ENCODE data around the gene TRIM50.
A peak's percentile ranks its signal among the peaks of the same experiment; 100 is the strongest.
"Not testable (repeated sequence)": the region's sequence is repeated elsewhere in the genome, so short reads cannot be mapped to it uniquely, and the experiment has no call there.

Gene TRIM50

GRCh38 chr7:73312831-73313520, 14.9 kb downstream of the TRIM50 start:
- no peaks in the 10 kb centered on the region for H3K9me3 ChIP-seq (ENCODE audit: insufficient read depth, low read depth, low read length)
- H3K9ac ChIP-seq (ENCODE audit: low read depth, low read length, poor library complexity, severe bottlenecking), result no peak overlapping the region
- H3K36me3 ChIP-seq (ENCODE audit: insufficient read depth, low read length), result no peaks in the 10 kb centered on the region
- H4K20me1 ChIP-seq (ENCODE audit: insufficient read depth, low read length, poor library complexity, severe bottlenecking), result peaks cover 5% of the 10 kb centered on the region
- TF ChIP-seq EZH2phosphoT487 (IDR thresholded peaks at IDR 0.05; ENCODE audit: borderline replicate concordance) (no peak), CTCF (conservative IDR thresholded peaks at IDR 0.05; ENCODE audit: low read length) (no peak)
- H3K4me1 ChIP-seq (ENCODE audit: insufficient read depth, low read length, poor library complexity, severe bottlenecking), result peaks cover 5% of the 10 kb centered on the region
- H3K9me2 ChIP-seq (replicated peaks; ENCODE audit: low read depth, low read length), result no peaks in the 10 kb centered on the region
- H2AFZ ChIP-seq (ENCODE audit: low read length), result no peak overlapping the region
- no peaks in the 10 kb centered on the region for H3K27me3 ChIP-seq (ENCODE audit: insufficient read depth, low read length, poor library complexity, severe bottlenecking)
- no peak overlapping the region for H3K4me3 ChIP-seq (ENCODE audit: low read length, poor library complexity, severe bottlenecking)
- H3F3A ChIP-seq (ENCODE audit: low read depth), result no peaks in the 10 kb centered on the region
- H3K4me2 ChIP-seq (ENCODE audit: low read depth, low read length, poor library complexity, severe bottlenecking), result no peak overlapping the region
- peaks cover 17% of the 10 kb centered on the region for H3K79me2 ChIP-seq (ENCODE audit: insufficient read depth, low read length)

- not testable (repeated sequence) for H3K36me3 ChIP-seq (ENCODE audit: insufficient read depth, low read length); H3K9me3 ChIP-seq (ENCODE audit: insufficient read depth, low read depth, low read length); H3F3A ChIP-seq (ENCODE audit: low read depth); H3K9ac ChIP-seq (ENCODE audit: low read depth, low read length, poor library complexity, severe bottlenecking); H3K27me3 ChIP-seq (ENCODE audit: insufficient read depth, low read length, poor library complexity, severe bottlenecking); H2AFZ ChIP-seq (ENCODE audit: low read length); H3K4me3 ChIP-seq (ENCODE audit: low read length, poor library complexity, severe bottlenecking); H3K4me2 ChIP-seq (ENCODE audit: low read depth, low read length, poor library complexity, severe bottlenecking); H3K9me2 ChIP-seq (replicated peaks; ENCODE audit: low read depth, low read length)
- H3K4me1 ChIP-seq (ENCODE audit: insufficient read depth, low read length, poor library complexity, severe bottlenecking), result peaks cover 17% of the 10 kb centered on the region
- peaks cover 32% of the 10 kb centered on the region for H3K79me2 ChIP-seq (ENCODE audit: insufficient read depth, low read length)
- peaks cover 15% of the 10 kb centered on the region for H4K20me1 ChIP-seq (ENCODE audit: insufficient read depth, low read length, poor library complexity, severe bottlenecking)
Observed at GRCh38 chr7:73311421-73311820, 16.5 kb downstream of the TRIM50 start.

- peaks cover 7% of the 10 kb centered on the region; the same call in 1 of the 2 replicates for H3K36me3 ChIP-seq (ENCODE audit: insufficient read depth, low read length)
- peaks cover 38% of the 10 kb centered on the region for H3K79me2 ChIP-seq (ENCODE audit: insufficient read depth, low read length)
- H3K9me2 ChIP-seq (replicated peaks; ENCODE audit: low read depth, low read length), result no peaks in the 10 kb centered on the region
- H3K9ac ChIP-seq (ENCODE audit: low read depth, low read length, poor library complexity, severe bottlenecking), result peak within 1 kb of the TSS; percentile 88
- H2AFZ ChIP-seq (ENCODE audit: low read length), result peak within 1 kb of the TSS; percentile 76
- H3K4me2 ChIP-seq (ENCODE audit: low read depth, low read length, poor library complexity, severe bottlenecking), result peak within 1 kb of the TSS; percentile 82
- peaks cover 15% of the 10 kb centered on the region for H4K20me1 ChIP-seq (ENCODE audit: insufficient read depth, low read length, poor library complexity, severe bottlenecking)
- H3K4me3 ChIP-seq (ENCODE audit: low read length, poor library complexity, severe bottlenecking), result peak within 1 kb of the TSS; percentile 94
- H3K27me3 ChIP-seq (ENCODE audit: insufficient read depth, low read length, poor library complexity, severe bottlenecking), result no peaks in the 10 kb centered on the region
- H3K4me1 ChIP-seq (ENCODE audit: insufficient read depth, low read length, poor library complexity, severe bottlenecking), result peaks cover 17% of the 10 kb centered on the region
- H3K9me3 ChIP-seq (ENCODE audit: insufficient read depth, low read depth, low read length), result no peaks in the 10 kb centered on the region
- H3F3A ChIP-seq (ENCODE audit: low read depth), result no peaks in the 10 kb centered on the region
- TF ChIP-seq EZH2phosphoT487 (IDR thresholded peaks at IDR 0.05; ENCODE audit: borderline replicate concordance), result no peak
- no peak for TF ChIP-seq CTCF (conservative IDR thresholded peaks at IDR 0.05; ENCODE audit: low read length)
Observed at GRCh38 chr7:73308665-73309214, 19.1 kb downstream of the TRIM50 start, which contains the start of gene NSUN5. Gene NSUN5, minus strand, starts transcription at chr7:73308826. Its CDS starts 36 bp downstream, at chr7:73308790.
